HepG2 (cell line): Measurements from ENCODE around the gene GJC2. TPM values are rescaled to one million over a fixed set of nuclear protein-coding genes. Genes with fewer than 3 reads are reported as not detected.

Experiments used
- ARHGAP35 ChIP-seq: sonication (generic); formaldehyde crosslinking; IDR thresholded peaks from 2 replicates; pipeline ENCODE4 v1.9.0; 2022; ENCODE audit warnings: mild to moderate bottlenecking, inconsistent platforms, moderate library complexity, missing genetic modification reagents, borderline replicate concordance
- FOXO1 ChIP-seq: sonication (generic); formaldehyde crosslinking; IDR thresholded peaks from 2 replicates; pipeline ENCODE4 v1.4.0; 2020; ENCODE audit warnings: missing genetic modification reagents
- KAT7 ChIP-seq: IDR thresholded peaks from 2 replicates; pipeline ENCODE4 v1.6.1; 2018; ENCODE audit warnings: borderline replicate concordance, missing compliant biosample characterization
- KDM1A ChIP-seq: IDR thresholded peaks from 2 replicates; pipeline ENCODE4 v1.6.1; 2016; ENCODE audit warnings: missing compliant biosample characterization
- KLF13 ChIP-seq: sonication (generic); formaldehyde crosslinking; IDR thresholded peaks from 2 replicates; pipeline ENCODE4 v1.4.0; 2020; ENCODE audit warnings: mild to moderate bottlenecking, missing genetic modification reagents
- KLF6 ChIP-seq: IDR thresholded peaks from 2 replicates; pipeline ENCODE4 v1.8.0; 2016; ENCODE audit warnings: missing biosample characterization, missing genetic modification reagents
- TFDP1 ChIP-seq: IDR thresholded peaks from 2 replicates; pipeline ENCODE4 v1.6.1; 2016; ENCODE audit warnings: missing compliant biosample characterization, missing genetic modification reagents, borderline replicate concordance
- XBP1 ChIP-seq: sonication (generic); formaldehyde crosslinking; IDR thresholded peaks from 2 replicates; pipeline ENCODE4 v1.5.0; 2020; ENCODE audit warnings: missing genetic modification reagents
- ZBTB40 ChIP-seq, 2 experiments: fragments of 450-650 bp in 1 of 2; sonication (generic) in 1 of 2; formaldehyde crosslinking in 1 of 2; IDR thresholded peaks; 2 replicates each; pipeline versions ENCODE4 v1.6.1 to v1.8.0; 2016 to 2022; ENCODE audit warnings: antibody characterized with exemption in 1 of 2, mild to moderate bottlenecking in 1 of 2, missing genetic modification reagents in 1 of 2
- ZNF205 ChIP-seq: IDR thresholded peaks from 2 replicates; pipeline ENCODE4 v1.6.1; 2018; ENCODE audit warnings: missing biosample characterization, missing genetic modification reagents
- ZNF33B ChIP-seq: sonication (generic); formaldehyde crosslinking; IDR thresholded peaks from 2 replicates; pipeline ENCODE4 v1.5.1; 2020; ENCODE audit warnings: mild to moderate bottlenecking, missing genetic modification reagents
- ZNF543 ChIP-seq: sonication (generic); formaldehyde crosslinking; IDR thresholded peaks from 2 replicates; pipeline ENCODE4 v1.4.0; 2020; ENCODE audit warnings: mild to moderate bottlenecking, missing genetic modification reagents
- ZNF740 ChIP-seq: sonication (generic); formaldehyde crosslinking; IDR thresholded peaks from 2 replicates; pipeline ENCODE4 v1.4.0; 2020; ENCODE audit warnings: missing genetic modification reagents
- ZNF747 ChIP-seq: sonication (generic); formaldehyde crosslinking; IDR thresholded peaks from 2 replicates; pipeline ENCODE4 v1.8.1; 2023; ENCODE audit warnings: missing genetic modification reagents, mild to moderate bottlenecking, borderline replicate concordance
- ZNF772 ChIP-seq: sonication (generic); formaldehyde crosslinking; IDR thresholded peaks from 2 replicates; pipeline ENCODE4 v1.5.0; 2020; ENCODE audit warnings: mild to moderate bottlenecking, missing genetic modification reagents
- polyA plus RNA-seq, 8 experiments: library from polyadenylated mRNA; depleted of rRNA in 3 of 8; stranded (reverse) in 7 of 8; unstranded in 1 of 8; fragments of >200 nt; fragmentation: Illumina TruSeq in 4 of 8; extraction: Trizol in 4 of 8; gene quantifications; 2 replicates each; pipeline versions ENCODE4 v1.2.1 to v1.2.3, GENCODE V29; 2011 to 2016; ENCODE audit warnings: low read depth in 4 of 8, missing spikeins in 1 of 8, mixed read lengths in 1 of 8; ENCODE audit not compliant: insufficient read depth in 1 of 8
- total RNA-seq, 5 experiments: library from RNA; depleted of rRNA; stranded (reverse); fragments of >200 nt; fragmentation: Illumina TruSeq; extraction: Trizol; gene quantifications; 2 replicates each; pipeline ENCODE4 v1.2.3, GENCODE V29; 2016; ENCODE audit warnings: low read depth in 1 of 5

GJC2 gene
- total and polyA plus RNA-seq, 2 of the 13 experiments (the other 11 are each of a cell fraction or from before 2014, with no cell fraction given) = 1.6 to 3.8 TPM

- peak; percentile 38; the same call in 1 of the 2 replicates for TF ChIP-seq ZNF205 (CRISPR knock-in tag)
- TF ChIP-seq ARHGAP35 = no peak; the same call in 1 of the 2 replicates
- TF ChIP-seq ZNF543 (CRISPR knock-in tag) = peak; percentile 25; the same call in 1 of the 2 replicates
- TF ChIP-seq ZNF740 = no peak
- peak; percentile 89; the same call in 1 of the 2 replicates for TF ChIP-seq ZNF747
- 0 out of 2 replicates have a peak, but pooled peaks have one; percentile 62 for TF ChIP-seq KLF13 (CRISPR knock-in tag)
- no peak for TF ChIP-seq ZBTB40 (IDR thresholded peaks at IDR 0.05)
- TF ChIP-seq ZBTB40 (CRISPR knock-in tag; IDR thresholded peaks at IDR 0.05) = peak; percentile 68; the same call in 1 of the 2 replicates
- peak; percentile 60; the same call in 1 of the 2 replicates for TF ChIP-seq TFDP1 (CRISPR knock-in tag)
- no peak; the same call in 1 of the 2 replicates for TF ChIP-seq XBP1 (CRISPR knock-in tag)
- TF ChIP-seq ZNF772 (CRISPR knock-in tag) = peak; percentile 76
- TF ChIP-seq FOXO1 = 0 out of 2 replicates have a peak, but pooled peaks have one; percentile 27
- TF ChIP-seq KDM1A (CRISPR knock-in tag) = no peak
- 0 out of 2 replicates have a peak, but pooled peaks have one; percentile 90 for TF ChIP-seq ZNF33B (CRISPR knock-in tag)
- peak; percentile 34; the same call in 1 of the 2 replicates for TF ChIP-seq KLF6 (CRISPR knock-in tag)
- TF ChIP-seq KAT7 (CRISPR knock-in tag) = peak; percentile 51; the same call in 1 of the 2 replicates
These were observed 40.4 kb upstream of the GJC2 start, which contains the start of gene MRPL55 (continued) for GRCh38 chr1:228109073-228109961.
